SK-N-SH (cell line): ENCODE measurements around the gene CBLB. TPM values are rescaled to one million over a fixed set of nuclear protein-coding genes. Genes with fewer than 3 reads are reported as not detected.

Source experiments
- CTCF ChIA-PET: fragments of 300-600, 350-600 bp; formaldehyde crosslinking; extraction: SDS; loops from one replicate; lab custom pipeline; 2021; lab: Yijun Ruan, JAX
- POLR2A ChIA-PET: fragments of 350-600 bp; sonication (Branson Sonifier 250); formaldehyde crosslinking; extraction: SDS; loops from one replicate; lab custom pipeline; 2020; ENCODE audit warnings: antibody characterized with exemption, inconsistent platforms; lab: Yijun Ruan, JAX
- DNase-seq: peaks from one replicate; pipeline ENCODE4 v3.0.0; 2012
- H2AFZ ChIP-seq: fragments of 200-600 bp; sonication (generic); 2 replicates; pipeline ENCODE4 v1.8.1; 2016; ENCODE audit warnings: antibody characterized with exemption, mild to moderate bottlenecking, low read depth
- H3F3A ChIP-seq: fragments of 200-600 bp; sonication (generic); replicated peaks from 2 replicates; pipeline ENCODE3; 2016; ENCODE audit warnings: antibody characterized with exemption, mild to moderate bottlenecking; ENCODE audit not compliant: insufficient read depth
- H3K27ac ChIP-seq, 2 experiments: fragments of 200-500 bp in 1 of 2; fragments of 200-600 bp in 1 of 2; sonication (Bioruptor generic) in 1 of 2; sonication (generic), shearing (Covaris generic) in 1 of 2; 2 replicates each; pipeline versions ENCODE4 v1.5.1 to v1.6.1; 2014 to 2016; ENCODE audit warnings: low read depth in 2 of 2, inconsistent platforms in 1 of 2, low read length in 1 of 2, mild to moderate bottlenecking in 1 of 2, mixed read lengths in 1 of 2
- H3K27me3 ChIP-seq: fragments of 200-600 bp; sonication (generic), shearing (Covaris generic); 2 replicates; pipeline ENCODE4 v1.6.1; 2016; ENCODE audit warnings: mixed run types; ENCODE audit not compliant: insufficient read depth
- H3K36me3 ChIP-seq, 2 experiments: fragments of 200-500 bp in 1 of 2; fragments of 200-600 bp in 1 of 2; sonication (Bioruptor generic) in 1 of 2; sonication (generic) in 1 of 2; replicated peaks in 1 of 2; 2 replicates each; pipeline versions ENCODE3 to v1.5.1; 2014 to 2016; ENCODE audit warnings: low read length in 1 of 2, mild to moderate bottlenecking in 1 of 2; ENCODE audit not compliant: insufficient read depth in 2 of 2, control insufficient read depth in 1 of 2
- H3K4me1 ChIP-seq, 2 experiments: fragments of 200-500 bp in 1 of 2; fragments of 200-600 bp in 1 of 2; sonication (Bioruptor generic) in 1 of 2; sonication (generic), shearing (Covaris generic) in 1 of 2; 2 replicates each; pipeline versions ENCODE4 v1.5.1 to v1.6.1; 2014 to 2016; ENCODE audit warnings: low read depth in 1 of 2, low read length in 1 of 2, mixed run types in 1 of 2; ENCODE audit not compliant: insufficient read depth in 2 of 2, control insufficient read depth in 1 of 2
- H3K4me2 ChIP-seq: fragments of 200-600 bp; sonication (generic), shearing (Covaris generic); 2 replicates; pipeline ENCODE4 v1.6.1; 2017; ENCODE audit warnings: mixed run types
- H3K4me3 ChIP-seq, 2 experiments: fragments of 200-500 bp in 1 of 2; fragments of 200-600 bp in 1 of 2; sonication (Bioruptor generic) in 1 of 2; sonication (generic), shearing (Covaris generic) in 1 of 2; 2 replicates each; pipeline versions ENCODE4 v1.5.1 to v1.8.1; 2014 to 2016; ENCODE audit warnings: low read depth in 2 of 2, inconsistent platforms in 1 of 2, low read length in 1 of 2, mild to moderate bottlenecking in 1 of 2, mixed read lengths in 1 of 2, moderate library complexity in 1 of 2
- H3K79me2 ChIP-seq: fragments of 200-600 bp; sonication (generic); 2 replicates; pipeline ENCODE4 v1.8.1; 2017; ENCODE audit warnings: mild to moderate bottlenecking; ENCODE audit not compliant: insufficient read depth
- H3K9ac ChIP-seq: fragments of 200-600 bp; sonication (generic); 2 replicates; pipeline ENCODE4 v1.6.1; 2017; ENCODE audit warnings: mixed run types
- H3K9me2 ChIP-seq: fragments of 200-600 bp; sonication (generic); 2 replicates; pipeline ENCODE4 v1.6.1; 2017; ENCODE audit warnings: mixed run types
- H3K9me3 ChIP-seq: fragments of 200-600 bp; sonication (generic); 2 replicates; pipeline ENCODE4 v1.6.1; 2017; ENCODE audit warnings: mixed run types, mild to moderate bottlenecking, moderate library complexity
- H4K20me1 ChIP-seq: fragments of 200-600 bp; sonication (generic); 2 replicates; pipeline ENCODE4 v1.6.1; 2017; ENCODE audit warnings: mild to moderate bottlenecking, mixed run types; ENCODE audit not compliant: insufficient read depth
- ELF1 ChIP-seq: IDR thresholded peaks from 2 replicates; pipeline ENCODE4 v1.4.0; 2012
- EP300 ChIP-seq, 2 experiments: IDR thresholded peaks; 2 replicates each; pipeline versions ENCODE4 v1.4.0 to v1.6.1; 2012; ENCODE audit warnings: borderline replicate concordance in 1 of 2, low read depth in 1 of 2, low read length in 1 of 2
- FOSL2 ChIP-seq: IDR thresholded peaks from 2 replicates; pipeline ENCODE4 v1.4.0; 2012; ENCODE audit warnings: low read depth, mild to moderate bottlenecking, moderate library complexity, borderline replicate concordance
- FOXM1 ChIP-seq: IDR thresholded peaks from 2 replicates; pipeline ENCODE4 v1.4.0; 2012; ENCODE audit warnings: low read depth, mild to moderate bottlenecking
- GABPA ChIP-seq: IDR thresholded peaks from 2 replicates; pipeline ENCODE4 v1.4.0; 2012; ENCODE audit warnings: low read depth, mild to moderate bottlenecking
- MEF2A ChIP-seq: IDR thresholded peaks from 2 replicates; pipeline ENCODE4 v1.4.0; 2012; ENCODE audit warnings: low read depth, borderline replicate concordance
- MXI1 ChIP-seq: IDR thresholded peaks from 2 replicates; pipeline ENCODE4 v1.6.1; 2012; ENCODE audit warnings: mild to moderate bottlenecking, low read depth, low read length, improper control_type of control experiment
- NFIC ChIP-seq: IDR thresholded peaks from 2 replicates; pipeline ENCODE4 v1.4.0; 2012; ENCODE audit warnings: borderline replicate concordance
- RCOR1 ChIP-seq: fragments of 150-350 bp; IDR thresholded peaks from 2 replicates; pipeline ENCODE4 v1.6.1; 2017; ENCODE audit warnings: antibody characterized with exemption, low read length
- RFX5 ChIP-seq: IDR thresholded peaks from 2 replicates; pipeline ENCODE4 v1.6.1; 2012; ENCODE audit warnings: mild to moderate bottlenecking, improper control_type of control experiment, low read length
- SMC3 ChIP-seq: IDR thresholded peaks from 2 replicates; pipeline ENCODE4 v1.6.1; 2012; ENCODE audit warnings: low read depth, low read length, improper control_type of control experiment
- TAF1 ChIP-seq: IDR thresholded peaks from 2 replicates; pipeline ENCODE4 v1.6.1; 2012; ENCODE audit warnings: low read depth, mild to moderate bottlenecking, low read length, moderate library complexity, borderline replicate concordance
- TCF12 ChIP-seq: IDR thresholded peaks from 2 replicates; pipeline ENCODE4 v1.4.0; 2012
- TEAD4 ChIP-seq: IDR thresholded peaks from 2 replicates; pipeline ENCODE4 v1.4.0; 2012; ENCODE audit warnings: mild to moderate bottlenecking, borderline replicate concordance; ENCODE audit not compliant: insufficient read depth
- YY1 ChIP-seq: IDR thresholded peaks from 2 replicates; pipeline ENCODE4 v1.4.0; 2012; ENCODE audit warnings: low read depth, mild to moderate bottlenecking
- WGBS: methylation state at CpG from one replicate; pipeline ENCODE4 v1.1.6; 2017; ENCODE audit warnings: low lambda C conversion rate; 5-methylcytosine and 5-hydroxymethylcytosine counted together
- polyA plus RNA-seq, 3 experiments: library from polyadenylated mRNA; depleted of rRNA; stranded (reverse); fragments of >200 nt; gene quantifications; 2 replicates each; pipeline ENCODE4 v1.2.3, GENCODE V29; 2012
- TF ChIP-seq, protein P1 (sequence below): IDR thresholded peaks from 2 replicates; pipeline ENCODE4 v1.4.0; 2012; ENCODE audit warnings: low read depth
- TF ChIP-seq, protein P2 (sequence below): IDR thresholded peaks from 2 replicates; pipeline ENCODE4 v1.4.0; 2012; ENCODE audit warnings: low read depth, borderline replicate concordance
- TF ChIP-seq, protein P3 (sequence below): IDR thresholded peaks from 2 replicates; pipeline ENCODE4 v1.4.0; 2012; ENCODE audit warnings: low read depth, borderline replicate concordance
- TF ChIP-seq, protein P4 (sequence below): IDR thresholded peaks from 2 replicates; pipeline ENCODE4 v1.6.1; 2012; ENCODE audit warnings: mild to moderate bottlenecking, low read depth, low read length, moderate library complexity

Gene CBLB
- polyA plus RNA-seq, 1 of the 3 experiments (the other 2 are of a cell fraction): 4.4 TPM

DNA sequence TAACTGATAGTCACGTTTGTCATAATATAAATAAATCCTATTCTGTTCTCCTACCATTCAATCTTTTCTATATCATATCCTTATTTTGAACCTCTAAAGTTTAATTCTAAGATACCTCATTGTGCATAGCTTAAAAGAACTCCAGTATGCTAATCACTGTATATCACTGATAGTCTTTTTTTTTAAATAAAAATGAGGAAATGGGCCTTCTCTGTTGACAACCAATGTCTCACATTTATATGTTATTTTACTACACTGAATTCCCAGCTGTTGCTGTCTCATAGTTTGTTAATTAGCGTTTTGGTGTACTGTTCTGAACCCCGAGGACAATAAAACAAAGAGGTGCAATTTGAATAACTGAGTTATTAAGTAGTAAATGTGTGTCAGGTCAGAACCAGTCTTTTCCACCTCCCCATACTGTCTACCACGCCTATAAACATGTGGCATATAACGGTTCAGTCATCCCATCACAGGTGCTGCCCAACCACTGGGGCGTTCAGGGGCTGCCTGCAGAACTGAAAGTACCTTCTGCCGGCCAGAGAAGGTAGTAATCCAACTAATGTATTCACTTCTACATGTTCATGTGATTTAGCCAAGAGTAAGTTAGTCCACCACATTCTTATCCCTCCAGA, 14.9 kb downstream of the CBLB start:
- Histone ChIP-seq H3K4me2 (no peak overlapping the region), H3K4me3 (no peak overlapping the region), H2AFZ (no peak overlapping the region), H3K27me3 (no peaks in the 10 kb centered on the region), H3K9me2 (no peaks in the 10 kb centered on the region), H3K9me3 (no peaks in the 10 kb centered on the region), H4K20me1 (peaks cover 13% of the 10 kb centered on the region), H3F3A (no peaks in the 10 kb centered on the region), H3K79me2 (peaks cover 56% of the 10 kb centered on the region), H3K4me1 (no peaks in the 10 kb centered on the region), H3K36me3 (peaks cover 24 to 78% of the 10 kb centered on the region in 2 experiments)
- POLR2A ChIA-PET: no interaction called here
- DNase-seq: no peak
- TF ChIP-seq GABPA: no peak
- no peak for TF ChIP-seq ELF1
- no peak for TF ChIP-seq TAF1
- TF ChIP-seq RFX5: no peak
- no peak for TF ChIP-seq NFIC
- no peak for TF ChIP-seq MEF2A
- no peak for TF ChIP-seq RCOR1
- TF ChIP-seq, protein P1, sequence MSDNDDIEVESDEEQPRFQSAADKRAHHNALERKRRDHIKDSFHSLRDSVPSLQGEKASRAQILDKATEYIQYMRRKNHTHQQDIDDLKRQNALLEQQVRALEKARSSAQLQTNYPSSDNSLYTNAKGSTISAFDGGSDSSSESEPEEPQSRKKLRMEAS: no peak
- TF ChIP-seq, protein P2, sequence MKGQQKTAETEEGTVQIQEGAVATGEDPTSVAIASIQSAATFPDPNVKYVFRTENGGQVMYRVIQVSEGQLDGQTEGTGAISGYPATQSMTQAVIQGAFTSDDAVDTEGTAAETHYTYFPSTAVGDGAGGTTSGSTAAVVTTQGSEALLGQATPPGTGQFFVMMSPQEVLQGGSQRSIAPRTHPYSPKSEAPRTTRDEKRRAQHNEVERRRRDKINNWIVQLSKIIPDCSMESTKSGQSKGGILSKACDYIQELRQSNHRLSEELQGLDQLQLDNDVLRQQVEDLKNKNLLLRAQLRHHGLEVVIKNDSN: no peak
- TF ChIP-seq FOSL2: no peak
- no peak for TF ChIP-seq MXI1
- no peak for TF ChIP-seq FOXM1
- no peak for TF ChIP-seq SMC3
- TF ChIP-seq TCF12: no peak
- TF ChIP-seq, protein P3, sequence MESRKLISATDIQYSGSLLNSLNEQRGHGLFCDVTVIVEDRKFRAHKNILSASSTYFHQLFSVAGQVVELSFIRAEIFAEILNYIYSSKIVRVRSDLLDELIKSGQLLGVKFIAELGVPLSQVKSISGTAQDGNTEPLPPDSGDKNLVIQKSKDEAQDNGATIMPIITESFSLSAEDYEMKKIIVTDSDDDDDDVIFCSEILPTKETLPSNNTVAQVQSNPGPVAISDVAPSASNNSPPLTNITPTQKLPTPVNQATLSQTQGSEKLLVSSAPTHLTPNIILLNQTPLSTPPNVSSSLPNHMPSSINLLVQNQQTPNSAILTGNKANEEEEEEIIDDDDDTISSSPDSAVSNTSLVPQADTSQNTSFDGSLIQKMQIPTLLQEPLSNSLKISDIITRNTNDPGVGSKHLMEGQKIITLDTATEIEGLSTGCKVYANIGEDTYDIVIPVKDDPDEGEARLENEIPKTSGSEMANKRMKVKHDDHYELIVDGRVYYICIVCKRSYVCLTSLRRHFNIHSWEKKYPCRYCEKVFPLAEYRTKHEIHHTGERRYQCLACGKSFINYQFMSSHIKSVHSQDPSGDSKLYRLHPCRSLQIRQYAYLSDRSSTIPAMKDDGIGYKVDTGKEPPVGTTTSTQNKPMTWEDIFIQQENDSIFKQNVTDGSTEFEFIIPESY: no peak
- no peak for TF ChIP-seq TEAD4
- TF ChIP-seq, all 33 proteins: peak for 0
- Histone ChIP-seq H3K27ac (no peak overlapping the region), H3K9ac (no peak overlapping the region)
- WGBS: 93% methylated on average over 7 of the region's 7 CpGs
- CTCF ChIA-PET: no interaction called here

DNA sequence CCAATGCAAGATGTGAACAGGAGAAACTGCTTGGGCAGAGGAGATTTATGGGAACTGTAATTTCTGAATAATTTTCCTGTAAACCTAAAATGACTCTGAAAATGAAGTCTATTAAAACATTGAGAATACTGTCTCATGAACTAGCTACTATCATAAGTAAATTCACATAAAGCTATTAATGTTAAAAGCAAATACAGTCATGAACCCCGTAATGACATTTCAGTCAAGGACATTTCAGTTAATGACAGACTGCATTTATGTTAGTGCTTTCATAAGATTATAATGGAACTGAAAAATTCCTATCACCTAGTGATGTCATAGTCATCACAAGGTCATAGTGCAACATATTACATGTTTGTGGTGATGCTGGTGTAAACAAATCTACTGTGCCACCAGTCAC, 17.2 kb downstream of the CBLB start:
- Histone ChIP-seq H3K36me3 (peaks cover 20 to 79% of the 10 kb centered on the region in 2 experiments), H3K4me2 (no peak overlapping the region), H3K27me3 (no peaks in the 10 kb centered on the region), H4K20me1 (0 out of 2 replicates have a peak, but pooled peaks cover 5% of the 10 kb centered on the region), H3K4me3 (no peak overlapping the region), H3K9me2 (no peaks in the 10 kb centered on the region), H3K9ac (no peak overlapping the region), H3K27ac (no peak overlapping the region), H3F3A (no peaks in the 10 kb centered on the region), H3K4me1 (peaks cover 0 to 4% of the 10 kb centered on the region in 2 experiments; a peak in 2 of 4 replicates), H3K79me2 (peaks cover 34% of the 10 kb centered on the region), H2AFZ (no peak overlapping the region), H3K9me3 (no peaks in the 10 kb centered on the region)
- WGBS: 100% methylated on average over 1 of the region's 1 CpG
- ChIA-PET CTCF (no interaction called here), POLR2A (no interaction called here)
- DNase-seq: no peak
- TF ChIP-seq SMC3 (no peak), GABPA (no peak), MEF2A (no peak), TAF1 (no peak), YY1 (no peak), EP300 (IDR thresholded peaks at IDR 0.05; ENCODE audit: borderline replicate concordance in 1 of 2, low read depth in 1 of 2, low read length in 1 of 2) (no peak)
- TF ChIP-seq, protein P4, sequence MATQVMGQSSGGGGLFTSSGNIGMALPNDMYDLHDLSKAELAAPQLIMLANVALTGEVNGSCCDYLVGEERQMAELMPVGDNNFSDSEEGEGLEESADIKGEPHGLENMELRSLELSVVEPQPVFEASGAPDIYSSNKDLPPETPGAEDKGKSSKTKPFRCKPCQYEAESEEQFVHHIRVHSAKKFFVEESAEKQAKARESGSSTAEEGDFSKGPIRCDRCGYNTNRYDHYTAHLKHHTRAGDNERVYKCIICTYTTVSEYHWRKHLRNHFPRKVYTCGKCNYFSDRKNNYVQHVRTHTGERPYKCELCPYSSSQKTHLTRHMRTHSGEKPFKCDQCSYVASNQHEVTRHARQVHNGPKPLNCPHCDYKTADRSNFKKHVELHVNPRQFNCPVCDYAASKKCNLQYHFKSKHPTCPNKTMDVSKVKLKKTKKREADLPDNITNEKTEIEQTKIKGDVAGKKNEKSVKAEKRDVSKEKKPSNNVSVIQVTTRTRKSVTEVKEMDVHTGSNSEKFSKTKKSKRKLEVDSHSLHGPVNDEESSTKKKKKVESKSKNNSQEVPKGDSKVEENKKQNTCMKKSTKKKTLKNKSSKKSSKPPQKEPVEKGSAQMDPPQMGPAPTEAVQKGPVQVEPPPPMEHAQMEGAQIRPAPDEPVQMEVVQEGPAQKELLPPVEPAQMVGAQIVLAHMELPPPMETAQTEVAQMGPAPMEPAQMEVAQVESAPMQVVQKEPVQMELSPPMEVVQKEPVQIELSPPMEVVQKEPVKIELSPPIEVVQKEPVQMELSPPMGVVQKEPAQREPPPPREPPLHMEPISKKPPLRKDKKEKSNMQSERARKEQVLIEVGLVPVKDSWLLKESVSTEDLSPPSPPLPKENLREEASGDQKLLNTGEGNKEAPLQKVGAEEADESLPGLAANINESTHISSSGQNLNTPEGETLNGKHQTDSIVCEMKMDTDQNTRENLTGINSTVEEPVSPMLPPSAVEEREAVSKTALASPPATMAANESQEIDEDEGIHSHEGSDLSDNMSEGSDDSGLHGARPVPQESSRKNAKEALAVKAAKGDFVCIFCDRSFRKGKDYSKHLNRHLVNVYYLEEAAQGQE: no peak
- TF ChIP-seq, protein P3: no peak
